K562 (cell line): ENCODE results near the gene C15orf61. TPM values are rescaled to one million over a fixed set of nuclear protein-coding genes. Genes with fewer than 3 reads are reported as not detected.
A peak's percentile ranks its signal among the peaks of the same experiment; 100 is the strongest.

ENCODE experiments used
- GATA2 ChIP-seq: sonication (generic); formaldehyde crosslinking; IDR thresholded peaks from 2 replicates; pipeline ENCODE4 v1.4.0; 2020; ENCODE audit warnings: mild to moderate bottlenecking, missing genetic modification reagents
- GTF2E2 ChIP-seq: fragments of 200-800 bp; sonication (Bioruptor generic); IDR thresholded peaks from 2 replicates; pipeline ENCODE4 v1.6.1; 2016; ENCODE audit warnings: missing genetic modification characterization, missing compliant biosample characterization
- HDAC1 ChIP-seq, 2 experiments: fragments of 450-650 bp; IDR thresholded peaks; 2 replicates each; pipeline ENCODE4 v1.6.1; 2016 to 2017; ENCODE audit warnings: inconsistent platforms in 1 of 2, mild to moderate bottlenecking in 1 of 2, moderate library complexity in 1 of 2
- HEY1 ChIP-seq: fragments of 250-450 bp; sonication (Bioruptor Pico); IDR thresholded peaks from 2 replicates; pipeline ENCODE4 v1.5.0; 2020; ENCODE audit warnings: mild to moderate bottlenecking, moderate library complexity, borderline replicate concordance
- HMGN3 ChIP-seq: IDR thresholded peaks from 2 replicates; pipeline ENCODE4 v1.6.1; 2011; ENCODE audit warnings: borderline replicate concordance, low read depth, mild to moderate bottlenecking, mixed read lengths, low read length; ENCODE audit not compliant: insufficient read length; ENCODE audit errors: extremely low read depth
- RBBP5 ChIP-seq: fragments of 200-600 bp; sonication (generic); IDR thresholded peaks from 2 replicates; pipeline ENCODE4 v1.6.1; 2012; ENCODE audit warnings: borderline replicate concordance, mild to moderate bottlenecking, low read length, control low read depth, inconsistent platforms; ENCODE audit not compliant: insufficient read depth, poor library complexity, severe bottlenecking
- RBM15 ChIP-seq: fragments of 200-400 bp; formaldehyde crosslinking; IDR thresholded peaks from 2 replicates; pipeline ENCODE4 v1.6.1; 2018; ENCODE audit warnings: mild to moderate bottlenecking, low read length, moderate library complexity; ENCODE audit not compliant: insufficient read depth
- SRSF3 ChIP-seq: fragments of 200-400 bp; formaldehyde crosslinking; IDR thresholded peaks from 2 replicates; pipeline ENCODE4 v1.6.1; 2016; ENCODE audit warnings: mild to moderate bottlenecking, low read length, moderate library complexity; ENCODE audit not compliant: insufficient read depth
- ZNF561 ChIP-seq: fragments of 450-650 bp; formaldehyde crosslinking; conservative IDR thresholded peaks from 2 replicates; pipeline ENCODE4 v1.4.0; 2020; ENCODE audit warnings: mild to moderate bottlenecking, moderate library complexity
- ZNF717 ChIP-seq: fragments of 250-450 bp; sonication (Bioruptor Pico); IDR thresholded peaks from 2 replicates; pipeline ENCODE4 v1.5.0; 2021
- polyA plus RNA-seq, 8 experiments: library from polyadenylated mRNA; depleted of rRNA in 4 of 8; stranded (reverse) in 5 of 8; unstranded in 3 of 8; fragments of >200 nt; fragmentation: Nextera tagmentation in 2 of 8; fragmentation: Illumina TruSeq in 1 of 8; extraction: Ambion mirVana in 2 of 8; extraction: Trizol in 1 of 8; gene quantifications; 2 replicates each; pipeline versions ENCODE4 v1.2.1 to v1.2.3, GENCODE V29; 2011 to 2014; ENCODE audit warnings: inconsistent platforms in 1 of 8, missing spikeins in 1 of 8
- total RNA-seq, 7 experiments: library from RNA; depleted of rRNA in 6 of 7; stranded (reverse); fragments of >200 nt in 6 of 7; fragmentation: Illumina TruSeq in 2 of 7; extraction: Trizol in 2 of 7; gene quantifications; 2 replicates each; pipeline versions ENCODE4 v1.2.1 to v1.2.3, GENCODE V29; 2011 to 2021; ENCODE audit warnings: low replicate concordance in 1 of 7
- TF ChIP-seq, protein P1 (sequence below): fragments of 450-650 bp; formaldehyde crosslinking; IDR thresholded peaks from 2 replicates; pipeline ENCODE4 v1.4.0; 2022; ENCODE audit warnings: missing genetic modification characterization
- TF ChIP-seq, protein P2 (sequence below), 2 experiments: fragments of 450-650 bp in 1 of 2; sonication (generic) in 1 of 2; formaldehyde crosslinking in 1 of 2; IDR thresholded peaks; 2 replicates each; pipeline versions ENCODE4 v1.7.1 to v1.9.0; 2016 to 2022; ENCODE audit warnings: inconsistent platforms in 1 of 2, mild to moderate bottlenecking in 1 of 2, missing genetic modification reagents in 1 of 2
- TF ChIP-seq, protein P3 (sequence below): fragments of 450-650 bp; IDR thresholded peaks from 2 replicates; pipeline ENCODE4 v1.6.1; 2017; ENCODE audit warnings: antibody characterized with exemption

C15orf61 gene
- total and polyA plus RNA-seq, 9 of the 15 experiments (the other 6 are each of a cell fraction or from before 2014, with no cell fraction given) = 1.6 to 10.5 (median 4.3) TPM

DNA sequence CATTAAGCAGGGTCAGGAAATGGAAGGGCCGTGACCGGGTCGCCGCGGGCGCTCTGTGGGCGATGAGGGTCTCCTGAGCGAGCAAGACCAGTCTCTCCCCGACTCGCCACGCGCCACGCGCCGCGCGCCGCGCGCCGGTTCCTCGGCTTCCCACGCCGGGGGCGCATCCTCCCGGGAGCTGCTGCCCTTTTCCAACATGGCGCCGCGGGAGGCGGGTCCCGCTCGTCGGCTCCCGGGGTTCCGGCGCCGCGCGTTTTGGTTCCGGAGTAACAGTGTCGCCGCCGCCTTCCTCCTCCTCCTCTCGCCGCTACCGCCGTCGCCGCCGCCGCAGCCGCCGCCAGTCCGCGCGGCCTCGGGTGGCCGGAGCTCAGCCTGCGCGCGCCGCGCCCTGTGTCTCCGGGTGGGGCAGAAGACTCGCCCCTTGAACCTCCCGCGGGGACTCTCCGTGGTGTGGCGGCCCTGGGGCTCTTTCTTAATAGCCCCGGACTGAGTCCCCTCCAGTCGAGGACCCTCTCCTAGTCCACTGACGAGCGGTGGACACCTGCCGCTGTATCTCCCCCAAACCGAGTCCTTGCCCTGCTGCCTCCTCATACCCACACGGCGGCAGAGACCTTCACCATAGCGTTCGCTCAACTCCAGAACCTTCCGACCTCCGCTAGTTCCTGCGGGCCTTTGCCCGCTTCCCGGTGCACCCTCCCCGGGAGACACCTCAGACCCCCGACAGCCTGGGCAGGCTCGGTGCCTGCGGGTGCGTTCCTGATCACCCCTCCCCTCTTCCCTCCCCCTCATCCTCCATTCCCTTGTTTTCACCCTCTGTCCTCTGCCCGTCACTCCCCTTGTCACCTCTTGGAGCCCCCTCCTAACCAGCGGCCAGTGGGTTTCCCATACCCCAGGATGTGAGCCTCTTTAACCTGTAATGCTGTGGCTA, 21.8 kb downstream of the C15orf61 start, which contains the start of gene MAP2K5 (continued):
- TF ChIP-seq, protein P1, sequence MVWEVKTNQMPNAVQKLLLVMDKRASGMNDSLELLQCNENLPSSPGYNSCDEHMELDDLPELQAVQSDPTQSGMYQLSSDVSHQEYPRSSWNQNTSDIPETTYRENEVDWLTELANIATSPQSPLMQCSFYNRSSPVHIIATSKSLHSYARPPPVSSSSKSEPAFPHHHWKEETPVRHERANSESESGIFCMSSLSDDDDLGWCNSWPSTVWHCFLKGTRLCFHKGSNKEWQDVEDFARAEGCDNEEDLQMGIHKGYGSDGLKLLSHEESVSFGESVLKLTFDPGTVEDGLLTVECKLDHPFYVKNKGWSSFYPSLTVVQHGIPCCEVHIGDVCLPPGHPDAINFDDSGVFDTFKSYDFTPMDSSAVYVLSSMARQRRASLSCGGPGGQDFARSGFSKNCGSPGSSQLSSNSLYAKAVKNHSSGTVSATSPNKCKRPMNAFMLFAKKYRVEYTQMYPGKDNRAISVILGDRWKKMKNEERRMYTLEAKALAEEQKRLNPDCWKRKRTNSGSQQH = 0 out of 2 replicates have a peak, but pooled peaks have one; percentile 21
- TF ChIP-seq HMGN3 (peak; percentile 84), HDAC1 (IDR thresholded peaks at IDR 0.05) (peak in 1 of 2 experiments; percentile 76; a peak in 2 of 4 replicates), SRSF3 (no peak), RBM15 (no peak), GTF2E2 (tag) (peak; percentile 74), HEY1 (CRISPR knock-in tag) (no peak), RBBP5 (peak; percentile 91), ZNF561 (CRISPR knock-in tag) (no peak), ZNF717 (CRISPR knock-in tag) (no peak), GATA2 (CRISPR knock-in tag) (no peak)
- TF ChIP-seq, protein P2, sequence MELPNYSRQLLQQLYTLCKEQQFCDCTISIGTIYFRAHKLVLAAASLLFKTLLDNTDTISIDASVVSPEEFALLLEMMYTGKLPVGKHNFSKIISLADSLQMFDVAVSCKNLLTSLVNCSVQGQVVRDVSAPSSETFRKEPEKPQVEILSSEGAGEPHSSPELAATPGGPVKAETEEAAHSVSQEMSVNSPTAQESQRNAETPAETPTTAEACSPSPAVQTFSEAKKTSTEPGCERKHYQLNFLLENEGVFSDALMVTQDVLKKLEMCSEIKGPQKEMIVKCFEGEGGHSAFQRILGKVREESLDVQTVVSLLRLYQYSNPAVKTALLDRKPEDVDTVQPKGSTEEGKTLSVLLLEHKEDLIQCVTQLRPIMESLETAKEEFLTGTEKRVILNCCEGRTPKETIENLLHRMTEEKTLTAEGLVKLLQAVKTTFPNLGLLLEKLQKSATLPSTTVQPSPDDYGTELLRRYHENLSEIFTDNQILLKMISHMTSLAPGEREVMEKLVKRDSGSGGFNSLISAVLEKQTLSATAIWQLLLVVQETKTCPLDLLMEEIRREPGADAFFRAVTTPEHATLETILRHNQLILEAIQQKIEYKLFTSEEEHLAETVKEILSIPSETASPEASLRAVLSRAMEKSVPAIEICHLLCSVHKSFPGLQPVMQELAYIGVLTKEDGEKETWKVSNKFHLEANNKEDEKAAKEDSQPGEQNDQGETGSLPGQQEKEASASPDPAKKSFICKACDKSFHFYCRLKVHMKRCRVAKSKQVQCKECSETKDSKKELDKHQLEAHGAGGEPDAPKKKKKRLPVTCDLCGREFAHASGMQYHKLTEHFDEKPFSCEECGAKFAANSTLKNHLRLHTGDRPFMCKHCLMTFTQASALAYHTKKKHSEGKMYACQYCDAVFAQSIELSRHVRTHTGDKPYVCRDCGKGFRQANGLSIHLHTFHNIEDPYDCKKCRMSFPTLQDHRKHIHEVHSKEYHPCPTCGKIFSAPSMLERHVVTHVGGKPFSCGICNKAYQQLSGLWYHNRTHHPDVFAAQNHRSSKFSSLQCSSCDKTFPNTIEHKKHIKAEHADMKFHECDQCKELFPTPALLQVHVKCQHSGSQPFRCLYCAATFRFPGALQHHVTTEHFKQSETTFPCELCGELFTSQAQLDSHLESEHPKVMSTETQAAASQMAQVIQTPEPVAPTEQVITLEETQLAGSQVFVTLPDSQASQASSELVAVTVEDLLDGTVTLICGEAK (IDR thresholded peaks at IDR 0.05) = peak; percentile 93
- TF ChIP-seq, protein P2 (CRISPR knock-in tag; IDR thresholded peaks at IDR 0.05) = no peak
- TF ChIP-seq, protein P3, sequence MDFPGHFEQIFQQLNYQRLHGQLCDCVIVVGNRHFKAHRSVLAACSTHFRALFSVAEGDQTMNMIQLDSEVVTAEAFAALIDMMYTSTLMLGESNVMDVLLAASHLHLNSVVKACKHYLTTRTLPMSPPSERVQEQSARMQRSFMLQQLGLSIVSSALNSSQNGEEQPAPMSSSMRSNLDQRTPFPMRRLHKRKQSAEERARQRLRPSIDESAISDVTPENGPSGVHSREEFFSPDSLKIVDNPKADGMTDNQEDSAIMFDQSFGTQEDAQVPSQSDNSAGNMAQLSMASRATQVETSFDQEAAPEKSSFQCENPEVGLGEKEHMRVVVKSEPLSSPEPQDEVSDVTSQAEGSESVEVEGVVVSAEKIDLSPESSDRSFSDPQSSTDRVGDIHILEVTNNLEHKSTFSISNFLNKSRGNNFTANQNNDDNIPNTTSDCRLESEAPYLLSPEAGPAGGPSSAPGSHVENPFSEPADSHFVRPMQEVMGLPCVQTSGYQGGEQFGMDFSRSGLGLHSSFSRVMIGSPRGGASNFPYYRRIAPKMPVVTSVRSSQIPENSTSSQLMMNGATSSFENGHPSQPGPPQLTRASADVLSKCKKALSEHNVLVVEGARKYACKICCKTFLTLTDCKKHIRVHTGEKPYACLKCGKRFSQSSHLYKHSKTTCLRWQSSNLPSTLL = no peak
